Ovary (tissue), 3 donors: ENCODE measurements around the gene HDGFL1.

Experiments used
- POLR2A ChIP-seq: fragments of 450-650 bp; IDR thresholded peaks from one replicate; pipeline ENCODE4 v1.6.1; 2017; ENCODE audit warnings: antibody characterized with exemption, mild to moderate bottlenecking, moderate library complexity
- TF ChIP-seq, protein P1 (sequence below), 3 donors: fragments of 450-650 bp in 2 of 3; fragments of 200-600 bp in 1 of 3; IDR thresholded peaks; one replicate each; pipeline versions ENCODE4 v1.5.1 to v1.8.0; 2016 to 2022; ENCODE audit warnings: antibody characterized with exemption in 3 of 3, mild to moderate bottlenecking in 1 of 3
- donor health status: DM: no; HTN: no; CAD: no.

DNA sequence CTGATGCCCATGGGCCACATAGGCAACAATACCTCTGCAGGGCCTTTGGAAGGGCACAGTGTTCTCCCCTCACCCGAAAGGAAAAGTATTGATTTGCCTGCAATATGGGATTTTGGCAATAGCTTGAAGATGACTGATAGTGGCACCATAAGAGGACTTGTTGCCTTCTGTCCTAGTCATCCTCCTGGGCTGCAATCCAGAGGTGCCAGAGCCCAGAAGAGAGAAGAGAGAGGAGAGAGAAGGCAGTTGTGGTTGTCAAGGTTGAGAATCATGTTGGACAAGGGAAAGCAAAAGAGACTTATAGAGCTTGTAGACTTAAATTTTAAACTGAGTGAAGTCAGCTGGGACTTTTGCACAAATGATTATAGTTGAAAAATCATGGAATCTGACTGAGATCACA, 14.6 kb downstream of the HDGFL1 start:
- TF ChIP-seq, protein P1, sequence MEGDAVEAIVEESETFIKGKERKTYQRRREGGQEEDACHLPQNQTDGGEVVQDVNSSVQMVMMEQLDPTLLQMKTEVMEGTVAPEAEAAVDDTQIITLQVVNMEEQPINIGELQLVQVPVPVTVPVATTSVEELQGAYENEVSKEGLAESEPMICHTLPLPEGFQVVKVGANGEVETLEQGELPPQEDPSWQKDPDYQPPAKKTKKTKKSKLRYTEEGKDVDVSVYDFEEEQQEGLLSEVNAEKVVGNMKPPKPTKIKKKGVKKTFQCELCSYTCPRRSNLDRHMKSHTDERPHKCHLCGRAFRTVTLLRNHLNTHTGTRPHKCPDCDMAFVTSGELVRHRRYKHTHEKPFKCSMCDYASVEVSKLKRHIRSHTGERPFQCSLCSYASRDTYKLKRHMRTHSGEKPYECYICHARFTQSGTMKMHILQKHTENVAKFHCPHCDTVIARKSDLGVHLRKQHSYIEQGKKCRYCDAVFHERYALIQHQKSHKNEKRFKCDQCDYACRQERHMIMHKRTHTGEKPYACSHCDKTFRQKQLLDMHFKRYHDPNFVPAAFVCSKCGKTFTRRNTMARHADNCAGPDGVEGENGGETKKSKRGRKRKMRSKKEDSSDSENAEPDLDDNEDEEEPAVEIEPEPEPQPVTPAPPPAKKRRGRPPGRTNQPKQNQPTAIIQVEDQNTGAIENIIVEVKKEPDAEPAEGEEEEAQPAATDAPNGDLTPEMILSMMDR (IDR thresholded peaks at IDR 0.05), result no peak
- TF ChIP-seq POLR2A, result no peak
